ENCODE data around the gene EPHB2. TPM values are rescaled to one million over a fixed set of nuclear protein-coding genes. Genes with fewer than 3 reads are reported as not detected.
A peak's percentile ranks its signal among the peaks of the same experiment; 100 is the strongest.
"Not testable (repeated sequence)": the region's sequence is repeated elsewhere in the genome, so short reads cannot be mapped to it uniquely, and the experiment has no call there.

Gene EPHB2
- total RNA-seq, 1 donor from 2014 or later: 5.0 TPM

- intact Hi-C loops (cut with DNase I): no loop called here
- DNase-seq (peak; percentile 83), ATAC-seq (peak; percentile 92 to 93)
- H3K27me3 ChIP-seq (ENCODE audit: low read depth): peaks cover 13% of the 10 kb centered on the region
- no peak overlapping the region for H3K27ac ChIP-seq
- H3K4me3 ChIP-seq: no peak overlapping the region
- peak; percentile 89 for TF ChIP-seq CTCF (IDR thresholded peaks at IDR 0.05)
- no peaks in the 10 kb centered on the region for H3K36me3 ChIP-seq
- peaks cover 2% of the 10 kb centered on the region for H3K4me1 ChIP-seq
- no peaks in the 10 kb centered on the region for H3K9me3 ChIP-seq
Observed at GRCh38 chr1:22704440-22705067, 6.1 kb upstream of the EPHB2 start.

- ATAC-seq (no peak), DNase-seq (no peak)
- intact Hi-C loops (cut with DNase I): no loop called here
Observed at GRCh38 chr1:22705586-22705985, 5.1 kb upstream of the EPHB2 start.

GRCh38 chr1:22706100-22706499 lies 4.5 kb upstream of the EPHB2 start:
- peaks cover 15% of the 10 kb centered on the region for H3K27me3 ChIP-seq (ENCODE audit: low read depth)
- H3K4me1 ChIP-seq; H3K9me3 ChIP-seq; H3K27ac ChIP-seq; DNase-seq; ATAC-seq; H3K36me3 ChIP-seq; intact Hi-C loops (cut with DNase I); H3K4me3 ChIP-seq: not testable (repeated sequence)

More at GRCh38 chr1:22705586-22705985, 5.1 kb upstream of the EPHB2 start:
- Histone ChIP-seq H3K9me3 (no peaks in the 10 kb centered on the region), H3K4me1 (peaks cover 10% of the 10 kb centered on the region), H3K27ac (no peak overlapping the region), H3K4me3 (no peak overlapping the region), H3K27me3 (ENCODE audit: low read depth) (peaks cover 15% of the 10 kb centered on the region), H3K36me3 (no peaks in the 10 kb centered on the region)
- no peak for TF ChIP-seq CTCF (IDR thresholded peaks at IDR 0.05)

- no peak for TF ChIP-seq CTCF (IDR thresholded peaks at IDR 0.05)
- peaks cover 34% of the 10 kb centered on the region for H3K27me3 ChIP-seq (ENCODE audit: low read depth)
- no peak overlapping the region for H3K27ac ChIP-seq
- no peaks in the 10 kb centered on the region for H3K36me3 ChIP-seq
- no peaks in the 10 kb centered on the region for H3K9me3 ChIP-seq
- H3K4me1 ChIP-seq: peaks cover 19% of the 10 kb centered on the region
- DNase-seq (no peak), ATAC-seq (no peak)
- intact Hi-C loops (cut with DNase I): no loop called here
- no peak overlapping the region for H3K4me3 ChIP-seq
Observed at GRCh38 chr1:22708777-22709176, 1.9 kb upstream of the EPHB2 start.

- intact Hi-C loops (cut with DNase I): no loop called here
Observed at GRCh38 chr1:22709227-22709626, 1.4 kb upstream of the EPHB2 start.

More at GRCh38 chr1:22709227-22709626, 1.4 kb upstream of the EPHB2 start:
- H3K4me3 ChIP-seq: no peak overlapping the region
- H3K4me1 ChIP-seq: peaks cover 19% of the 10 kb centered on the region
- no peaks in the 10 kb centered on the region for H3K9me3 ChIP-seq
- no peak for DNase-seq
- no peak for ATAC-seq
- no peaks in the 10 kb centered on the region for H3K36me3 ChIP-seq
- TF ChIP-seq CTCF (IDR thresholded peaks at IDR 0.05): no peak
- no peak overlapping the region for H3K27ac ChIP-seq
- peaks cover 34% of the 10 kb centered on the region for H3K27me3 ChIP-seq (ENCODE audit: low read depth)
